Loucy (cell line): ENCODE measurements around the gene TYR.

Experiments
- H2AFZ ChIP-seq: fragments of 200-600 bp; sonication (generic); 2 replicates; pipeline ENCODE4 v1.6.0; 2016; ENCODE audit warnings: antibody characterized with exemption, mild to moderate bottlenecking, low read length, moderate library complexity
- H3F3A ChIP-seq: fragments of 200-600 bp; 2 replicates; pipeline ENCODE4 v1.6.0; 2016; ENCODE audit warnings: antibody characterized with exemption, low read depth, mild to moderate bottlenecking
- H3K27me3 ChIP-seq: fragments of 200-600 bp; sonication (generic); 2 replicates; pipeline ENCODE4 v1.6.1; 2014; ENCODE audit warnings: low read length, mild to moderate bottlenecking; ENCODE audit not compliant: insufficient read depth, poor library complexity, severe bottlenecking
- H3K36me3 ChIP-seq: fragments of 200-600 bp; sonication (generic); 2 replicates; pipeline ENCODE4 v1.6.1; 2016; ENCODE audit warnings: low read length; ENCODE audit not compliant: insufficient read depth
- H3K4me1 ChIP-seq: fragments of 200-600 bp; sonication (generic); 2 replicates; pipeline ENCODE4 v1.5.1; 2014; ENCODE audit warnings: low read length, mild to moderate bottlenecking; ENCODE audit not compliant: insufficient read depth, poor library complexity, severe bottlenecking
- H3K4me2 ChIP-seq: fragments of 200-600 bp; sonication (generic); 2 replicates; pipeline ENCODE4 v1.6.0; 2014; ENCODE audit warnings: antibody characterized with exemption, low read length, low read depth, mild to moderate bottlenecking; ENCODE audit not compliant: poor library complexity, severe bottlenecking
- H3K4me3 ChIP-seq: fragments of 200-600 bp; sonication (generic); 2 replicates; pipeline ENCODE4 v1.5.1; 2014; ENCODE audit warnings: low read length, mild to moderate bottlenecking, mixed read lengths; ENCODE audit not compliant: poor library complexity, severe bottlenecking
- H3K79me2 ChIP-seq: fragments of 200-600 bp; sonication (generic); 2 replicates; pipeline ENCODE4 v1.6.1; 2014; ENCODE audit warnings: low read length; ENCODE audit not compliant: insufficient read depth
- H3K9ac ChIP-seq: fragments of 200-600 bp; sonication (generic); 2 replicates; pipeline ENCODE4 v1.6.0; 2014; ENCODE audit warnings: mild to moderate bottlenecking, low read depth, low read length, moderate library complexity; ENCODE audit not compliant: poor library complexity, severe bottlenecking
- H3K9me2 ChIP-seq: fragments of 200-600 bp; sonication (generic); replicated peaks from 2 replicates; pipeline ENCODE4 v1.6.1; 2016; ENCODE audit warnings: low read depth, low read length, mixed read lengths
- H3K9me3 ChIP-seq: fragments of 200-600 bp; sonication (generic); 2 replicates; pipeline ENCODE4 v1.6.1; 2014; ENCODE audit warnings: mild to moderate bottlenecking, antibody characterized with exemption, low read length, low read depth; ENCODE audit not compliant: insufficient read depth
- H4K20me1 ChIP-seq: fragments of 200-600 bp; sonication (generic); 2 replicates; pipeline ENCODE4 v1.6.0; 2014; ENCODE audit warnings: antibody characterized with exemption, low read length, mild to moderate bottlenecking; ENCODE audit not compliant: insufficient read depth, poor library complexity, severe bottlenecking
- CTCF ChIP-seq: fragments of 200-600 bp; sonication (generic); conservative IDR thresholded peaks from 2 replicates; pipeline ENCODE4 v1.5.1; 2014; ENCODE audit warnings: mild to moderate bottlenecking, antibody characterized with exemption, low read length
- EZH2phosphoT487 ChIP-seq: fragments of 200-600 bp; IDR thresholded peaks from 2 replicates; pipeline ENCODE4 v1.6.1; 2018; ENCODE audit warnings: antibody characterized with exemption, mild to moderate bottlenecking, moderate library complexity, borderline replicate concordance

The TYR gene

DNA sequence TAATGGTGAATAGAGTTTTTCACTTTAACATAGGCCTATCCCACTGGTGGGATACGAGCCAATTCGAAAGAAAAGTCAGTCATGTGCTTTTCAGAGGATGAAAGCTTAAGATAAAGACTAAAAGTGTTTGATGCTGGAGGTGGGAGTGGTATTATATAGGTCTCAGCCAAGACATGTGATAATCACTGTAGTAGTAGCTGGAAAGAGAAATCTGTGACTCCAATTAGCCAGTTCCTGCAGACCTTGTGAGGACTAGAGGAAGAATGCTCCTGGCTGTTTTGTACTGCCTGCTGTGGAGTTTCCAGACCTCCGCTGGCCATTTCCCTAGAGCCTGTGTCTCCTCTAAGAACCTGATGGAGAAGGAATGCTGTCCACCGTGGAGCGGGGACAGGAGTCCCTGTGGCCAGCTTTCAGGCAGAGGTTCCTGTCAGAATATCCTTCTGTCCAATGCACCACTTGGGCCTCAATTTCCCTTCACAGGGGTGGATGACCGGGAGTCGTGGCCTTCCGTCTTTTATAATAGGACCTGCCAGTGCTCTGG, at the start of gene TYR:
TSS of gene TYR (plus strand) at position 185 of the 541 bp plus-strand sequence. CDS start at position 264, 79 bp downstream.
- no peak within 1 kb of the TSS for H3K4me2 ChIP-seq
- no peaks in the 10 kb centered on the region for H3K9me2 ChIP-seq
- no peaks in the 10 kb centered on the region for H3K27me3 ChIP-seq
- H3F3A ChIP-seq: no peaks in the 10 kb centered on the region
- H3K9me3 ChIP-seq: no peaks in the 10 kb centered on the region
- TF ChIP-seq CTCF (no peak), EZH2phosphoT487 (no peak)
- no peaks in the 10 kb centered on the region for H3K4me1 ChIP-seq
- H3K79me2 ChIP-seq: no peaks in the 10 kb centered on the region
- H2AFZ ChIP-seq: no peak within 1 kb of the TSS
- no peak within 1 kb of the TSS for H3K9ac ChIP-seq
- H3K4me3 ChIP-seq: no peak within 1 kb of the TSS
- no peaks in the 10 kb centered on the region for H3K36me3 ChIP-seq
- H4K20me1 ChIP-seq: no peaks in the 10 kb centered on the region

DNA sequence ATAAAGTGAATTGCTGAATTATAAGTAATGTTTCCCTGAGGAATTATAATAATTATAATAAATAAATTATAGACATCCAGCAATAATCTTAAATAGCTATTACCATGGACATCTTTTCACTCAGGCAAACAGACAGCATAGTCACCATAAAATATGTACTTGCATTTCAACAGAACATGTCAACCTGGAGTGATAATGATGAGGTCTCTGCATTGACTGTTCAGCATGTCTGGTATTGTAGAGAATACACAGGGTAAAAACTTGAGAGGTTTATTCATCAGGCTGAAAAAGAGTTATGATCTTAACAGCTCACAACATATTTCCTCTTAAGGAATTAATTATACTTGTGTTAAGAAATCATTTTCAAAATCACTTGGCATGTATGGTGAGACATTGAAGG, 41.1 kb upstream of the TYR start:
- H3K27me3 ChIP-seq: no peaks in the 10 kb centered on the region
- H3K9me3 ChIP-seq: no peaks in the 10 kb centered on the region
- no peak overlapping the region for H3K4me2 ChIP-seq
- H3K9me2 ChIP-seq: no peaks in the 10 kb centered on the region
- H3K4me1 ChIP-seq: no peaks in the 10 kb centered on the region
- H3K9ac ChIP-seq: no peak overlapping the region
- no peaks in the 10 kb centered on the region for H3K79me2 ChIP-seq
- H4K20me1 ChIP-seq: no peaks in the 10 kb centered on the region
- no peaks in the 10 kb centered on the region for H3K36me3 ChIP-seq
- no peak for TF ChIP-seq EZH2phosphoT487
- no peak for TF ChIP-seq CTCF
- H2AFZ ChIP-seq: no peak overlapping the region
- no peaks in the 10 kb centered on the region for H3F3A ChIP-seq
- H3K4me3 ChIP-seq: no peak overlapping the region

DNA sequence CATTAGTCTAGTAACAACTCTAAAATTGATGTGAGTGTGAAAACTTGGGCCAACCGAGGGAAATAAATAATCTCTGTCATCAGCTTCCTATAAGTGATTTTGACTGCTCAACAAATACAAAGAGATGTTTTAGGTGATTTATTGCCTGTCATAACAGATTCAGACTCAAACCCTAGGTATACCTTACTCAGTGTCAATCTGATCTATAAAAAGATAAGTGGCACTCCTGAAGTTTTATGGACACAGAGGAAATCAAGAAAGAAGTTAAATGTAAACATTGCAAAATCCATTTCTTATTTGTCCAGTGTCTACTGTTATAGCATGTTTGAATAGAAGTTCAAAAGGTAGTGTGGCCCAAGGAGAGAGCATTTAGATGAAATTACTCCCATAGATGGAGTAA, 30.4 kb upstream of the TYR start:
- Histone ChIP-seq H3K9ac (no peak overlapping the region), H3K4me3 (no peak overlapping the region), H3K9me2 (no peaks in the 10 kb centered on the region), H3K27me3 (no peaks in the 10 kb centered on the region), H2AFZ (no peak overlapping the region), H3K9me3 (no peaks in the 10 kb centered on the region), H3K4me2 (no peak overlapping the region), H3K36me3 (no peaks in the 10 kb centered on the region), H3F3A (no peaks in the 10 kb centered on the region), H4K20me1 (no peaks in the 10 kb centered on the region), H3K79me2 (no peaks in the 10 kb centered on the region), H3K4me1 (no peaks in the 10 kb centered on the region)
- TF ChIP-seq CTCF (no peak), EZH2phosphoT487 (no peak)
